HL-60 (cell line): ENCODE data around the gene TERT.

Experiments
- DNase-seq, 2 experiments: peaks; one replicate each; pipeline ENCODE4 v3.0.0-alpha.2; 2010 to 2020; ENCODE audit warnings: low read depth in 1 of 2, low spot score in 1 of 2
- H3K27ac ChIP-seq: fragments of 250-450 bp; sonication (Bioruptor Pico); replicated peaks from 2 replicates; pipeline ENCODE4 v1.5.1; 2020; ENCODE audit warnings: mild to moderate bottlenecking, moderate library complexity
- H3K27me3 ChIP-seq: fragments of 250-450 bp; sonication (Bioruptor Pico); 2 replicates; pipeline ENCODE4 v1.5.1; 2021; ENCODE audit warnings: mild to moderate bottlenecking, moderate library complexity; ENCODE audit not compliant: insufficient read depth, poor library complexity, severe bottlenecking
- H3K4me3 ChIP-seq: replicated peaks from 2 replicates; pipeline ENCODE4 v1.5.1; 2011; ENCODE audit warnings: mild to moderate bottlenecking, control low read depth, low read length; ENCODE audit not compliant: insufficient read depth
- CTCF ChIP-seq: IDR thresholded peaks from one replicate; pipeline ENCODE4 v1.5.1; 2011; ENCODE audit warnings: low read length, control low read depth, inconsistent platforms; ENCODE audit not compliant: insufficient read depth
- GABPA ChIP-seq: IDR thresholded peaks from 2 replicates; pipeline ENCODE4 v1.6.1; 2012; ENCODE audit warnings: low read depth
- POLR2AphosphoS5 ChIP-seq: IDR thresholded peaks from 2 replicates; pipeline ENCODE4 v1.6.1; 2012; ENCODE audit warnings: low read depth
- REST ChIP-seq: IDR thresholded peaks from 2 replicates; pipeline ENCODE4 v1.6.1; 2012; ENCODE audit warnings: low read depth; ENCODE audit not compliant: insufficient replicate concordance
- SPI1 ChIP-seq: IDR thresholded peaks from 2 replicates; pipeline ENCODE4 v1.6.1; 2012; ENCODE audit warnings: low read depth, mild to moderate bottlenecking, borderline replicate concordance

TERT gene

GRCh38 chr5:1211701-1212100, 83.2 kb downstream of the TERT start:
- no peak for TF ChIP-seq SPI1
- TF ChIP-seq CTCF, result no peak
- no peak for TF ChIP-seq GABPA
- TF ChIP-seq POLR2AphosphoS5, result no peak
- no peak for TF ChIP-seq REST
- Histone ChIP-seq H3K27ac (no peak overlapping the region), H3K27me3 (no peaks in the 10 kb centered on the region), H3K4me3 (no peak overlapping the region)
- DNase-seq, result no peak

GRCh38 chr5:1210832-1211251, 84.0 kb downstream of the TERT start:
- Histone ChIP-seq H3K27ac (no peak overlapping the region), H3K4me3 (no peak overlapping the region), H3K27me3 (no peaks in the 10 kb centered on the region)
- TF ChIP-seq SPI1, result no peak
- TF ChIP-seq POLR2AphosphoS5, result no peak
- TF ChIP-seq CTCF, result no peak
- no peak for TF ChIP-seq REST
- no peak for TF ChIP-seq GABPA
- no peak for DNase-seq

- no peak for DNase-seq
- no peaks in the 10 kb centered on the region for H3K27me3 ChIP-seq
These were observed 84.7 kb downstream of the TERT start for GRCh38 chr5:1209896-1210776.

More at GRCh38 chr5:1209896-1210776, 84.7 kb downstream of the TERT start:
- H3K4me3 ChIP-seq, result no peak overlapping the region
- no peak overlapping the region for H3K27ac ChIP-seq
- TF ChIP-seq POLR2AphosphoS5 (no peak), CTCF (no peak), REST (no peak)
